DMS114 treated with DMSO at 0.1 percent for 48 hours (cell line): Measurements from ENCODE around the gene FARP1.

Source experiments
- DNase-seq: peaks from one replicate; lab custom pipeline; 2025; ENCODE audit not compliant: unreplicated experiment; lab: John Stamatoyannopoulos, UW

FARP1 gene

GRCh38 chr13:98493042-98493712 is 350.3 kb downstream of the FARP1 start:
- no peak for DNase-seq

GRCh38 chr13:98494769-98495168 is 351.9 kb downstream of the FARP1 start:
- no peak for DNase-seq

- no peak for DNase-seq
Measured at GRCh38 chr13:98495627-98496478, 353.0 kb downstream of the FARP1 start.

- DNase-seq, result no peak
Measured at GRCh38 chr13:98496479-98496791, 353.5 kb downstream of the FARP1 start.

- DNase-seq, result no peak
Measured at GRCh38 chr13:98496966-98497365, 354.1 kb downstream of the FARP1 start.

GRCh38 chr13:98500963-98501421 is 358.1 kb downstream of the FARP1 start:
- no peak for DNase-seq

GRCh38 chr13:98503175-98504028 is 360.5 kb downstream of the FARP1 start:
- no peak for DNase-seq

GRCh38 chr13:98504029-98504351 is 361.1 kb downstream of the FARP1 start:
- DNase-seq, result no peak

- no peak for DNase-seq
Measured at GRCh38 chr13:98504371-98504963, 361.6 kb downstream of the FARP1 start.
